HG02840 (cell line): ENCODE results near the gene ZER1.
"Not testable (repeated sequence)": the region's sequence is repeated elsewhere in the genome, so short reads cannot be mapped to it uniquely, and the experiment has no call there.

Experiments
- ATAC-seq: cut with Tn5 transposase; IDR thresholded peaks from one replicate; pipeline ENCODE4 v1.9.1; 2021; ENCODE audit warnings: mild to moderate bottlenecking, moderate library complexity, moderate number of reproducible peaks; ENCODE audit not compliant: unreplicated experiment, low FRiP score

ZER1 gene

DNA sequence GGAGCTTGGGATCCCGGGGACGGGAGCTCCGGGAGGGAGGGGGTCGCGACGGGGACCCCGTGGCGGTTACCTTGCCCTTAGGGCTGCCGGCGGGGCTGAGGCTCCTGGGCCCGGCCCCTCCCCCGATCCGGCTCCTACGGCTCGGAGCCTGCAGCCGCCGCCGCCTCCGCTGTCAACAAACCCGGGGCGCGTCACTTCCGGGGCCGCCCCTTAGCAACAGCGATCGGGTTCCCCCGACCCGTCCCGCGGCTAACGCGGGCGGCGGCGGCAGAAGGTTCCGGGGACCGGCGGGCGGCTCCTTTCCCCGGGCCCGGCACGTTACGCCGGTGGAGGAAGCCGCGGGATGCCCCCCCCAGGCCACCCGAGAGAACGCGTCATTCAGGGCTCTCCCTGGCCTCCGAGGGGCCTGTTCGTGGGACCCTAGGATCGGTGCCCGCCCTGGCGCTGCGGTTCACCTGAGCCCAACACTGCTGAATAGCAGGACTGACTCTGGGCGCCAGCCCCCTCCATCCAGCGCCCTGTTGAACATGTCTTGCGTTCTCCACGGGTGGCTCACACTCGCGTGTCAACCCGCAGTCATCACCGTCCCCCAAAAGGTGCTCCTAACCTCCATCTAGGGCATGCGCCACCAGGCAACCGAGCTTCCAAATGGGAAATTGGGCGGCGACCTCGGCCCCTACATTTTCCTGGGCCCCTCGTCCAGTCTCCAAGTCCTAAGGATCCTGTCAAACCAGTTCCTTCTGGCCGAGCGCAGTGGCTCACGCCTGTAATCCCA, at the start of gene ZER1:
Gene ZER1, minus strand, starts transcription at position 183 of the 775 bp plus-strand sequence. CDS start 16,362 bp downstream, outside the sequence.
- peak; percentile 91 for ATAC-seq

DNA sequence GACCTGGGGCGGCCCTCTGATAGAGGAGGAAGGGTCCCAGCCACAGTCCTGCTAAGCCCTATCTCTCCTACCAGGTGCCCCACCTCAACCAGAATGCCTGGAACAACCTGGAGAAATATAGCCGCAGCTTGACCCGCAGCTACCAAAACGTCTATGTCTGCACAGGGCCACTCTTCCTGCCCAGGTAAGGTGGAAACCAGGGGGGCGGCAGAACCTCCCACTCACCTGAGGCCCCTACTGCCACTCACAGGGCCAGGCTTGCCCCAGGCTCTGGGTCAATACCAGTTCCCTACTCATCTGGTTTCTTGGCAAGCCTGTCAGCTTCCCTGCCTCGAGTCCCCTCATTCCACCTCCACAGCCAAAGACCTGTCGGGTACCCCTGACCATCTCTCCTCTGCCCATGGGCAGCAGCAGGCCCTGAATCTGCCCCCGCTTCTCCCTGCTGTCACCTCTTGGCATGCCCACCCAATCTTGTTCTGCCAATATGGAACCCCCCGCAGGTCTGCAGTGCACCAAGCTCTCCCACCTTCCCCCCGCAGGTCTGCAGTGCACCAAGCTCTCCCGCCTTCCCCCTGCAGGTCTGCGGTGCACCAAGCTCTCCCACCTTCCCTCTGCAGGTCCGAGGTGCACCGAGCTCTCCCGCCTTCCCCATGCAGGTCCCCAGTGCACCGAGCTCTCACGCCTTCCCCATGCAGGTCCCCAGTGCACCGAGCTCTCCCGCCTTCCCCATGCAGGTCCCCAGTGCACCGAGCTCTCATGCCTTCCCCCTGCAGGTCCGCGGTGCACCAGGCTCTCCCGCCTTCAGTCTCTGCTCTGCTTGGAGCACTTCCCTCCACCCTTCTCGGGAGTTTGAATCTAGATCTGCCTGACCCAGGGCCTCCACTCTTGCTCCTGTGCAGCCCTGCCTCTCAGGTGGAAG, 49.2 kb upstream of the ZER1 start:
- ATAC-seq = no peak

DNA sequence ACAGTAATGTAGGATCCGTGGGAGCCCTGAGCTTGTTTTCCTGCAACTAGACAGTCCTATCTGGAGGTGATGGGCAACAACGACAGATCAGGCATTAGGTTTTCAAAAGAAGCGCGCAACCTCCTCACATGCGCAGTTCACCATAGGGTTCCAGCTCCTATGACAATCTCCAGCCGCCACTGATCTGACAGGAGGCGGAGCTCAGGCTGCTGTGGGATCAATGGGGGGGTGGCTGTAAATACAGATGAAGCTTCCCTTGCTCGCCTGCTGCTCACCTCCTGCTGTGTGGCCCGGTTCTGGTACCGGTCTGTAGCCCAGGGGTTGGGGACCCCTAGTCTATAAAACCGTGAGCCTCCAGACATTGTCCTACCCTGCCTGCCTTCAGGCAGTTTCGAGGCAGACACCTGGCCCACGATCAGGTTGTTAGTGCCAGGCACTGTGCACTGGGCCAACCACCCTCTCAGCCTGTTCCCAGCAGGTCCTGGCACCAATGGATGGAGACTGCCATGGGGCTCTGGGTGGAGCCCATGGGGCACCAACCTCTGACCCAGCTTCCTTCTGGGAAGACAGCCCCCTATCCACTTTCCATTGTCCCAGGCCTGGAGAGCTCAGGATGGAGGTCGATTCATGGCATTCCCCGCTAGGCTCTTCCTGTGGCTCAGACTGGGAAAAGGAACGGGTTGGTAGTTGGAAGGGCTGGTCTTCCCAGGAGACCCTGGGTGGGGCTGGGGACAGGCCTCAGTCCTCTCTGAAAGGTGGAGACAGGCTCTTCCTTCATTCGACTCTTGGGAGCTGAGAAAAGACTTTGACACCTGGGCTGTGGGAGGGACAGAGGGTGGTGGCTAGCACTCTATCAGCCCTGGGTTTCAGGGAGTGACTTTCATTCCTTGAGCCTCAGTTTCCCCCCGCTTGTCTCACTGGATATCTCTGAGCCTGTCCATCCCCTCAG, 48.3 kb upstream of the ZER1 start:
- no peak for ATAC-seq

DNA sequence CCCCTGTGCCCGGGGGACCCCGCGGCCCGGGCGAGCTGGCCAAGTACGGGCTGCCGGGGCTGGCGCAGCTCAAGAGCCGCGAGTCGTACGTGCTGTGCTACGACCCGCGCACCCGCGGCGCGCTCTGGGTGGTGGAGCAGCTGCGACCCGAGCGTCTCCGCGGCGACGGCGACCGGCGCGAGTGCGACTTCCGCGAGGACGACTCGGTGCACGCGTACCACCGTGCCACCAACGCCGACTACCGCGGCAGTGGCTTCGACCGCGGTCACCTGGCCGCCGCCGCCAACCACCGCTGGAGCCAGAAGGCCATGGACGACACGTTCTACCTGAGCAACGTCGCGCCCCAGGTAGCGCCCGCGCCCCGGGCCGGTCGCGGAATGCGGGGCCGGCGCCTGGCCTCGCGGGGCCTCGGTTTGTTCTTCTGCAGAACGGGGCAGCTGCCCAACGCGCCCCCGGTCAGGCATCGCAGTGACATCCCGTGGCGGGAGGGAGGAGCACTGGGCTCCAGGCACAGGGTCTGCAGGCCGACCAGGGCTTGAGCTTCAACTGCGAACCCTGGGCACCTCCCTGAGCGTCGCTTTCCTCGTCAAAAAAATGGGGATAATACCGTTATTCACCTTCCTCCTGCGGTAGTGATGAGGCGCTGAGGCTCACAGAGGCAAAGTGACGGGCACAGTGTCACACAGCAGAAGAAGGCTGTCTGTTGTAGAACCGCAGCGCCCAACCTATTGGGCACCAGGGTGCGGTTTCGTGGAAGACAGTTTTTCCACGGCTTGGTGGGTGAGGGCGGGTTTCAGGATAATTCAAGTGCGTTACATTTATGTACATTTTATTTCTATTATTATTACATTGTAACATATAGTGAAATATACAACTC, 47.4 kb upstream of the ZER1 start:
- peak; percentile 24 for ATAC-seq

DNA sequence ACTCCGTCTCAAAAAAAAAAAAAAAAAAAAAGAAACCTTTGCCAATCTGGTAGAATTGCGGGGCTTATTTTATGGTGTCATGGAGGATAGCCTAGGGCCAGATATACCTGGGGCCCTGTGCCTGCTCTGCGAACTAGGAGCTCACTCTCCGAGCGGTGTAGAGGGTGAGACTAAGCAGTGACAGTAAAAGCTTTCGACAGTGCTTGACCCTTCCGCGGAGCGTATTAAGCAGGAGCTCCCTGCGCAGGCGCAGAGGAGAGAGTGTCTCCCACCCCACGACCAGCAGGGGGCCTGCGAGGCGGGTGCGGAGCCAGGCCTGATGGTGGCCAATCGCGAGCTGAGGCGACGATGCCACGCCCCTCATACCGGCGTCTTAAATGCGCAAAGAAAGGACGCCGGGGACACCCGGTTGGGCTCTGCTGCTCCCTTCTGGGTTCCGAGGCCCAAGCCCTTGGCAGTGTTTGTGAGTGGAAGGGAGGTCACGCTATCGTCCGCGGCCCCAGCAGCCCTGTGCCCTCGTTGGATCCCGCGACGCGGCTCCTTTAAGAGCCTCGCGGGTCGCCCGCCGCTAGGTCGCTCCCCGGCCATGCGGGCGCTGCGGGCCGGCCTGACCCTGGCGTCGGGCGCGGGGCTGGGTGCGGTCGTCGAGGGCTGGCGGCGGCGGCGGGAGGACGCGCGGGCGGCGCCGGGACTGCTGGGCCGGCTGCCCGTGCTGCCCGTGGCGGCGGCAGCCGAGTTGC, 46.5 kb upstream of the ZER1 start, which contains the start of gene ENDOG:
Gene ENDOG, plus strand, starts transcription at position 402 of the 740 bp plus-strand sequence. Its CDS starts 185 bp downstream, at position 587.
- ATAC-seq = peak; percentile 79

DNA sequence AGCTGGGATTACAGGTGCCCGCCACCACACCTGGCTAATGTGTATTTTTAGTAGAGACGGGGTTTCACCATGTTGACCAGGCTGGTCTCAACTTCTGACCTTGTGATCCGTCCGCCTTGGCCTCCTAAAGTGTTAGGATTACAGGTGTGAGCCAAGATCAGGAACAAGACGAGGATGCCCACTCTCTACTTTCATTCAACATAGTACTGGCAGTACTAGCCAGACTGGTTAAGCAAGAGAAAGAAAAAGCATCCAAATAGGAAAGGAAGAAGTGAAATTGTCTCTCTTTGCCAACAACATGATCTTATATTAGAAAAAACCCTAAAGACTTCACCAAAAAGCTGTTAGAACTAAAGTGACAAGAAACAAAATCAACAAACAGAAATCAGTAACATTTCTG, 39.1 kb upstream of the ZER1 start:
- no peak for ATAC-seq

DNA sequence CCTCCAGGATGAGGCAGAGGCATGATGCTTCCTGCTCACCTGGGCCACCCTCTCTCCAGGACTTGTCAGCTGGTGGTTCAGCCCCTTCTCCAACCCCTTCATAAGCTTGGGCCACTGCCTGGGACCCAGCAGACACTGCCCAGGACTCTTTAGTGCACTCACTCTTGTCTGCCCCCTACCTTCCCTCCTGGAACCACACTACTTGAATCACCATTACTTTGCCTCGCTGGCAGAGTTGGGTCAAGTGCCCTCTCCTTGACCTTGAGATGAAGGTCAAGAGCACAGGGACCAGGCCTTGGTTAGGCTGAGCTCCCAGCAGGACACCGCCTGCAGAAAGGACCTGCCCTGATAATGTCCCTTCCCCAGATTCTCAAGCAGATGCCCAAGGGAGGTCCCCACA, 38.1 kb upstream of the ZER1 start:
- no peak for ATAC-seq

DNA sequence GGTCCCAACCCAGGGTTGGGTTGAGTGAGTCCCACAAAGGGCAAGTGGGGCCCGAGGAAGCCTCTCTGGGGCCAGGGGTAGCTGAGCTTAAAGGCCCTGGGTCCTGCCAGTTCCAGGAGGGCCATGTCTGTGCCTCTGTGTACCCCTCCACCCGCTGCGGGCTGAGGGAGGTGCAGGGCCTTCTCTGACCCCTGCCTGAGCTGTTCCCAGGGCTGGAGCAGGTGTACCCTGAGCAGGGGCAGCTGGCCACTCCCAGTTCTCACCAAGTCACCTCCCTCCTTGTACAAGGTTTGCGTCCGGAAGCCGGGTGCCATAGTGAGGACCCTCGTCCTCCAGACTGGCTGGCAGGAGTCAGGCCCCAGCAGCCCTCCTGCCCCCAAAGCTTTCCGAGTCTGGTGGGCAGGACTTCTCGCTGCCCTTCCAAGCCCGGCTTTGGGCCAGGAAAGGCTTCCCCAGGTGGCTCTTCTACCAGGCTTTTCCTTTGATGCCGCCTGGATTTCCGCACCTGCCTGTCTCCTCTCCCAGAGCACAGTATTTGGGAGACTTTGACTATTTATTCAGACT, 37.4 kb upstream of the ZER1 start:
- no peak for ATAC-seq

DNA sequence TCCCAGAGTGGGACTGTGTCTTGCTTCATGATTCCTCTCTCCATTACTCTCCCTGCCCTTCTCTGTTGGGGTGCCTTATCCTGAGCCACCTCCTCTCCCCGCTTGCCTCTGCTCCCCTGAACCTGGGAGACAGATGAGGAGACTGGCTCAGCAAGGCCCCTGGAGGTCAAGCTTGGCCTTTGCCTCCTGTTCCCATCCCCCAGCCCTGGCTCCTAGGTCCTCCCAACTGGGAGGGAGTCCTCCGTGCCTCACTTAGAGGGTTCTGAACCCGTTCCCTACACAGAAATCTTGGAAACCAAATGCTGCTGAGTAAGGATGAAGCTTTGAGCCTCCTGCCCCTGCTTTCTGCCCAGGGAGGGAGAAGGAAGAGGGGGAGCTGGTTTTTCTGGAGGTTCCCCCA, 36.8 kb upstream of the ZER1 start:
- ATAC-seq = no peak

DNA sequence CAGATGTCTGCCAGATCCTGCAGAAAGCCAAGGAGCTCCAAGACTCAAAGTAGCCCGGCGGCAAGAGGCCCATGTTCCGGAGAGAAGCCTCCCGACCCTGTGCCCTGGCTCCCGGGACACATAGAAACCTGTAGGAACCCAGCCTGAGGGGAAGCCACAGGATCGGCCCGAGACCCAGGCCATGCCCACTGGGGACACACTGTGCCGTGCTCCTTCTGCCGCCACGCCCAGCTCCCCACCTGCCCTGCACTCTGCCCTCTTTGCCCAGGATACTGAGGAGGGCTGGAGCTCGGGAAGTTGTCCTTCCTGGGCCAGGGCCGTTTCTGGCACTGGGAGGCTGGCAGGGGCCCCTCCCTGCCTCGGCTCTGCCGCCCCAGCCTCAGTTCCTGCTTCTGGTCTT, 36.1 kb upstream of the ZER1 start:
- no peak for ATAC-seq

DNA sequence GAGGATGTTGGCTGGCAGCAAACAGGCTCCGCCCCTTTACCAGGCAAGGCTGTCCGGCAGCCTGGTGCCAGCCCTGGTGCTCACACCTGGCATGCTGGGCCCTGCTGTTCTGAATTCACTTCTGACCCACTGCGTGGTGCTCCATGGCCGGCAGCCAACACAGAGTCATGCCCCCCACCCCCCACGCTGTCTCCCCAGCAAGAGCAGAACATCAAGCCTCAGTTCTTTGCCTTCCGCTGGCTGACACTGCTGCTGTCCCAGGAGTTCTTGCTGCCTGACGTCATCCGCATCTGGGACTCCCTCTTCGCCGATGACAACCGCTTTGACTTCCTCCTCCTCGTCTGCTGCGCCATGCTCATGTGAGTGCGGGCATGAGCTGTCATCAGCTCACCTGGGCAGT, 33.9 kb upstream of the ZER1 start:
- no peak for ATAC-seq

DNA sequence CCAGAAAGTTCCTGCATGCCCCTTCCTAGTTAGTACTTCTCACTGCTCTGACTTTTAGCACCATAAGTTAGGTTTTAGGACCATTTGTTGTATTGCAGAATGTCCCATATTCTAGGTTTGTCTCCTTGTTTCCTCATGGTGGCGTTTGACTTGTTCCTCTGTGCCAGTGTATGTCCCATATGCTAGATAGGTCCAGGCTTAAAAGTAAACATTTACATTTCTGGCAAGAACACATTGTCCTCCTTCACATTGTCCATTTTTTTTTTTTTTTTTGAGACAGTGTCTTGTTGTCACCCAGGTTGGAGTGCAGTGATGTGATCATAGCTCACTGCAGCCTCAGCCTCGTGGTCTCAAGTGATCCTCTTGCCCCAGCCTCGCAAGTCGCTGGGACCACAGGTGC, 30.8 kb upstream of the ZER1 start:
- ATAC-seq = no peak

DNA sequence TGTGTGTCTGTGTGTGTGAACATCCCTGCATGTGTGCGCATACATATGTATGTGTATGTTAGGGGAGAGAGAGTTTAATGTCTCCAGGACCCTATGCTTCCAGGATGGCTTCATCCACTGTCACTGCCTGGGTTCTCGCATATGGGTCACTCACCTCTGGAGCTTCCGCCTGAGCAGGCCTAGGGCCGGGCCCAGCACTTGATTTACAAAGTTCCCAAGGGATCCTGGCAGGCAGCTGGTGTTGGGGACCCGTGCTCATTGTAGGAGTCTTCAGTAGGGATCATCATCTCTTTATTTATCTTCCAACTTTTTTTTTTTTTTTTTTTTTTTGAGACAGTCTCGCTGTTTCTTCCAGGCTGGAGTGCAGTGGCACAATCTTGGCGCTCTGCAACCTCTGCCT, 28.3 kb upstream of the ZER1 start:
- ATAC-seq = no peak

DNA sequence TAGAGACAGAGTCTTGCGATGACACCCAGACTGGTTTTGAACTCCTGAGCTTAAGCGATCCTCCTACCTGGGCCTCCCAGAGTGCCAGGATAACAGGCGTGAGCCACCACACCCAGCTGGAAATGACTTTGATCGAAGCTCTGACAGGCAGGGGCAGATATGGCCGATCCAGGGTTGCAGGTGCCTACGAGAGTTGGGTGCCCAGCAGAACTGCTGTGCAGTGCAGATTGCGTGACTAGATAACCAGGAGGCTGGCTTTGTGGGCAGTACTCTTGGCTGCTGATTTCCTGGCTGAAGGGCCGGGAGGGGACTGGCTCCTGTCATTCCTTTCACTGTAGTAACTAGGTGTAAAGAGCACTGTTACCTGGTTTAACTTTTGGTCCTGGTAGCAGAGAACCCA, 27.2 kb upstream of the ZER1 start:
- no peak for ATAC-seq

DNA sequence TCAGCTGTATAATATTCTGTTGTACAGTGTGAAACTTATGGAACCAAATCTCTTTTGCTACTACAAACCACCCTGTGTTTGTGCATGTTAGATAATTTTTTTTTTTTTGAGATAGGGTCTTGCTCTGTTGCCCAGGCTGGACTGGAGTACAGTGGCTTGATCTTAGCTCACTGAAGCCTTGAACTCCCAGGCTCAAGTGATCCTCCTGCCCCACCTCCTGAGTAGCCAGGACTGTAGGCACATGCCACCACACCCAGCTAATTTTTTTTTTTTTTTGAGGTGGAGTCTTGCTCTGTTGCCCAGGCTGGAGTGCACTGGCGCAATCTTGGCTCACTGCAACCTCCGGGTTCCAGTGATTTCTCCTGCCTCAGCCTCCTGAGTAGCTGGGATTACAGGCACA, 23.2 kb upstream of the ZER1 start:
- ATAC-seq = not testable (repeated sequence)

DNA sequence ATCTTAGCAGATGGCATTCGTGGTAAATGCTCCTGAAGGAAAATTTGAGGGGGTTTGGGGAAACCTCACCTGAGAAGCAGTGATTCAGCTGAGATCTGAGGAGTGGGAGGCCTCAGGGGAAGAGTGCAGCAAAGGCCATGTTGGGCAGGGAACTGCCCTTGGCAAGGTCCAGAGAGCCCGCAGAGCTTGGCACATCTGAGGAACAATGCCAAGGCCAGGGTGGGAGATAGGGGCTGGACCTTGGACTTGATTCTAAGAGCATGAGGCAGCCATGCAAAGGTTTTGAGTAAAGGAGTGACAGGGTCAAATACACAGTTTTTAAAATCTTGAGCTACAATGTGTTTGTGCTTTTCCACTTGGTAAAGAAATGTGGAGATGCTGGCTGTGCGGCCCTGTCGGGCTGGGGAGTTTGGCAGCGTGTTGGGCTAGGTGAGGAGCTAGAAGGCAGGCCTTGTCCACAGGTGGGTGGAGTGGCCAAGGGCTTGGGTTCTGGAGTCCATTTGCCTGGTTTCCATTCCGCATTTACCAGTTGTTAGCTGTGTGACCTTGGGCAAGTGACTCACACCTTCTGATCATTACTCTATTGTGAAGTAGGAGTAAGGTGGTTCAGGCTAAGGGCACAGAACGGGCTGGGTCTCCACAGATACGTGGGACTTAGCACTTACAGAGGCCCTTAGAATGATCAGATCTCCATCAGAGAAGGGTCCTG, 21.4 kb upstream of the ZER1 start:
- ATAC-seq = no peak

DNA sequence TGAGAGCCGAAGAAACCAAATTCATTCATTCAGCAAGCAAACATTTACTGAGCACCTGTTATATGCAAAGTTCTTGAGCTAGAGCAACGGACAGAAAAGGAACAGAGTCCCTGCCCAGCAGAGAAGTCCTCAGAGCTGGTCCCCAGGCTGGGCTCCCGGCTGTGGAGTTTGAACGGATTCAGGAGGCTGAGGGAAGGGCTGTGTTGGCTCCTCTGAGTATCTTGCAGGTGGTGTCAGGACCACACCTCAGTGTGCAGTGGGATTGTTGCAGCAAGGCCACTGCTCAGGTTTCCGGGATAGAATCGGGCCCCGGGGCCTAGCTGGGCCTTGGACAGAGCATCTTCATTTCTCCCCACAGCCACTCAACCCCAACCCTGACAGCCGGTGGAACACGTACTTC, 20.4 kb upstream of the ZER1 start:
- no peak for ATAC-seq

DNA sequence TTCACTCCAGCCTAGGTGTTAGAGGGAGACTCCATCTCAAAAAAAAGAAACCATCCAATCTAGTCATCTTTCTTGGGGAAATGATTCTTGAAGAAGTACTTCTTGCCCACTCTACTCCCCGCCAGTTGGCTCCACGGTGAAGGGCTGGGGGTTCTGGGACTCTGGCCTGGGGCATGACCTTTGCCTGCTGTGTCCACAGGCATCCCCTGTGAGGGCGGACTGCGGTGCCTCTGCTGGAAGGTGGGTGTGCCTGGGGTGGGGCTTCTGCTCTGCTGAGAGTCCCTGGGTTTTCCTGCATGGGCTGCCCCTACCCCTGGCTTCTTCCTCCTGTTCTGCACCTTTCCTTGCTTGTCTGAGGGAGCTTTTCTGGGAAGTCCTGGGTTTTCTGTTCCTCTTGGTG, 18.8 kb upstream of the ZER1 start:
- ATAC-seq = no peak
